ENCODE measurements around the gene HACD3. TPM values are rescaled to one million over a fixed set of nuclear protein-coding genes. Genes with fewer than 3 reads are reported as not detected.

The HACD3 gene
- total and polyA plus RNA-seq, 2 experiments from 2014 or later, result 104 to 119 TPM

DNA sequence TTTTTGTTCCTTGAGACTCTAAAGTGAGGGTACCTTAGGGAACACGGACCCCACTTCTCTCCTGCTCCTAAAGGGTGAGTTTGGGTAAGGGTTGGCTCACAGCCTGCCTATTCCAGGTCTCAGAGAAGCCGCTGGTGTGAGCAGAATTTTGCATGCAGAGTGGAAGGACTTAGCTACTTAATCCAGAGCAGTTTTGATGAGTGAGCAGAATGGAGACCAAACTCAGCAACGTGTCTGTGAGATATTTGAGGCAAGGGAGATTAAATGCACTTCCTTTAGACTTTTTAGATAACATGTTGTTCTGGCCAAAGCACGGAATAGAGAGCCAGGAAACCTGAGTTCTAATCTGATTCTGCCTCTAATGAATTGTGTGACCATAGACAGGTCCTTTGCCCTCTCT is 96.6 kb downstream of the HACD3 start:
- WGBS, 2 experiments (ENCODE audit: low coverage in 1 of 2, low lambda C conversion rate in 2 of 2, missing lambda C conversion rate in 2 of 2), result 67 to 72% methylated on average over 4 of the region's 4 CpGs
- in situ Hi-C loops (cut with MboI), result no loop called here
- TF ChIP-seq EZH2phosphoT487 (IDR thresholded peaks at IDR 0.05; ENCODE audit: insufficient read depth, low read depth), result no peak
- no peak for TF ChIP-seq EZH2 (IDR thresholded peaks at IDR 0.05; ENCODE audit: insufficient read depth, poor library complexity, severe bottlenecking)
- H3K9me3 ChIP-seq (ENCODE audit: low read depth), result no peaks in the 10 kb centered on the region
- H2AFZ ChIP-seq, result no peak overlapping the region
- no peak overlapping the region for H3K9ac ChIP-seq
- H4K20me1 ChIP-seq (ENCODE audit: insufficient read depth), result no peaks in the 10 kb centered on the region
- no peaks in the 10 kb centered on the region for H3K27me3 ChIP-seq (replicated peaks; ENCODE audit: insufficient read depth)
- no peaks in the 10 kb centered on the region for H3K79me2 ChIP-seq (ENCODE audit: insufficient read depth)
- no peaks in the 10 kb centered on the region for H3K36me3 ChIP-seq (ENCODE audit: low read depth)
- H3K4me3 ChIP-seq, result no peak overlapping the region
- H3K9me2 ChIP-seq (ENCODE audit: insufficient read depth), result no peaks in the 10 kb centered on the region
- no peaks in the 10 kb centered on the region for H3K4me1 ChIP-seq (ENCODE audit: insufficient read depth)
- 0 out of 2 replicates have a peak, but pooled peaks cover 6% of the 10 kb centered on the region for H3F3A ChIP-seq (ENCODE audit: insufficient read depth)
- H3K27ac ChIP-seq, result no peak overlapping the region
- no peak for DNase-seq
- H3K4me2 ChIP-seq (ENCODE audit: unreplicated experiment), result no peak overlapping the region

Small RNAs within 50 kb of the gene (small RNA-seq; reads per million reads assigned to genes)
- not detected for gene RF00019 (ENCODE audit: low read depth, low replicate concordance)
- gene RNU6-19P (ENCODE audit: low read depth, low replicate concordance), result not detected

Other genes with a start within 250 kb of the HACD3 start
- 3.8 and 5.6 TPM in 2 replicates for gene PARP16, start 243.6 kb upstream of the HACD3 start, total RNA-seq (2014; rRNA removed; shearing (Covaris generic))
- 7.1 and 7.7 TPM in 2 replicates for gene PARP16, start 243.6 kb upstream of the HACD3 start, polyA plus RNA-seq (2016; fragmentation: Nextera tagmentation; extraction: Ambion mirVana)
- gene RNU5A-1, start 234.4 kb upstream of the HACD3 start, total RNA-seq (2014; rRNA removed; shearing (Covaris generic)), result not detected in 2 replicates
- gene RNU5A-1, start 234.4 kb upstream of the HACD3 start, polyA plus RNA-seq (2016; fragmentation: Nextera tagmentation; extraction: Ambion mirVana), result not detected in 2 replicates
- gene RNU5B-1, start 225.8 kb upstream of the HACD3 start, total RNA-seq (2014; rRNA removed; shearing (Covaris generic)), result not detected in 2 replicates
- not detected in 2 replicates for gene RNU5B-1, start 225.8 kb upstream of the HACD3 start, polyA plus RNA-seq (2016; fragmentation: Nextera tagmentation; extraction: Ambion mirVana)
- gene IGDCC3, start 152.5 kb upstream of the HACD3 start, total RNA-seq (2014; rRNA removed; shearing (Covaris generic)), result 0.13 TPM in 1 of 2 replicates, not detected in the other
- 0.11 TPM in 1 of 2 replicates, not detected in the other for gene IGDCC3, start 152.5 kb upstream of the HACD3 start, polyA plus RNA-seq (2016; fragmentation: Nextera tagmentation; extraction: Ambion mirVana)
- 0.32 and 0.51 TPM in 2 replicates for gene IGDCC4, start 107.5 kb upstream of the HACD3 start, total RNA-seq (2014; rRNA removed; shearing (Covaris generic))
- 0.39 and 0.62 TPM in 2 replicates for gene IGDCC4, start 107.5 kb upstream of the HACD3 start, polyA plus RNA-seq (2016; fragmentation: Nextera tagmentation; extraction: Ambion mirVana)
- 21.5 and 28.9 TPM in 2 replicates for gene DPP8, start 12.8 kb upstream of the HACD3 start, total RNA-seq (2014; rRNA removed; shearing (Covaris generic))
- 28.0 and 30.1 TPM in 2 replicates for gene DPP8, start 12.8 kb upstream of the HACD3 start, polyA plus RNA-seq (2016; fragmentation: Nextera tagmentation; extraction: Ambion mirVana)
- 23.1 and 41.4 TPM in 2 replicates for gene INTS14, start 80.7 kb downstream of the HACD3 start, total RNA-seq (2014; rRNA removed; shearing (Covaris generic))
- gene INTS14, start 80.7 kb downstream of the HACD3 start, polyA plus RNA-seq (2016; fragmentation: Nextera tagmentation; extraction: Ambion mirVana), result 31.7 and 34.3 TPM in 2 replicates
- gene SLC24A1, start 91.5 kb downstream of the HACD3 start, total RNA-seq (2014; rRNA removed; shearing (Covaris generic)), result 7.2 and 10.5 TPM in 2 replicates
- 2.1 and 4.9 TPM in 2 replicates for gene SLC24A1, start 91.5 kb downstream of the HACD3 start, polyA plus RNA-seq (2016; fragmentation: Nextera tagmentation; extraction: Ambion mirVana)